Suppressor macrophage treated with lipopolysaccharide for 1 hour (primary cell): ENCODE data around the gene WDR86.

Experiments used
- DNase-seq, 3 donors: peaks; one replicate each; pipeline ENCODE4 v3.0.0-alpha.2; 2020 to 2022

The WDR86 gene

GRCh38 chr7:151345576-151346469 lies 64.0 kb downstream of the WDR86 start:
- peak in 2 of 3 donors; percentile 17 to 72 for DNase-seq

- DNase-seq: no peak
These were observed 66.3 kb downstream of the WDR86 start for GRCh38 chr7:151343516-151343915.

GRCh38 chr7:151342811-151343210 lies 67.0 kb downstream of the WDR86 start:
- DNase-seq: peak in 1 of 3 donors; percentile 18

DNA sequence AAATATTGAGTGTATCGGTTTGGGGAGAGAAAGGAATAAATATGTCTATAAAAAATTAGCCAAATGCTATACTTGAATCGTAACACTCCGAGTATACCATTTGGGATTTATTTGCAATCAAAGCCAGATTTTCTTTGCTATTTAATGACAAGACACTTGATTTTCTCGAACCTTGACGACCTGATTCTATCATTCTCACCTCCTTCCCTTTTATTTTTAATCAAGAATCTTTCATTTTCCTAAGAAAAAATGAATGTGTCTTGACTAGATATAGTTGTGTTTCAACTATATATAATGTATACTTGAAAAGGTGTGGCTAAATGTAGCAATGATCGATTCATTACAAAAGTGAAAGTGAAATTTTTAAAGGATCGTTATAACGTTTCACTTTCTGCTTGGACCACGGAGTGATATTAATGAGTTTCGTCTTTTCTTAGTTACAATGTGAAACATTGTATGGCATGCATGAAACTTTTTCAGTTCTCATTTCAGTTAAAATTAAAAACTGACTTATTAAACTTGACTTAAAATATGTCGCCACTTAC lies 67.7 kb downstream of the WDR86 start:
- DNase-seq: peak; percentile 52 to 86 (median 70)

DNA sequence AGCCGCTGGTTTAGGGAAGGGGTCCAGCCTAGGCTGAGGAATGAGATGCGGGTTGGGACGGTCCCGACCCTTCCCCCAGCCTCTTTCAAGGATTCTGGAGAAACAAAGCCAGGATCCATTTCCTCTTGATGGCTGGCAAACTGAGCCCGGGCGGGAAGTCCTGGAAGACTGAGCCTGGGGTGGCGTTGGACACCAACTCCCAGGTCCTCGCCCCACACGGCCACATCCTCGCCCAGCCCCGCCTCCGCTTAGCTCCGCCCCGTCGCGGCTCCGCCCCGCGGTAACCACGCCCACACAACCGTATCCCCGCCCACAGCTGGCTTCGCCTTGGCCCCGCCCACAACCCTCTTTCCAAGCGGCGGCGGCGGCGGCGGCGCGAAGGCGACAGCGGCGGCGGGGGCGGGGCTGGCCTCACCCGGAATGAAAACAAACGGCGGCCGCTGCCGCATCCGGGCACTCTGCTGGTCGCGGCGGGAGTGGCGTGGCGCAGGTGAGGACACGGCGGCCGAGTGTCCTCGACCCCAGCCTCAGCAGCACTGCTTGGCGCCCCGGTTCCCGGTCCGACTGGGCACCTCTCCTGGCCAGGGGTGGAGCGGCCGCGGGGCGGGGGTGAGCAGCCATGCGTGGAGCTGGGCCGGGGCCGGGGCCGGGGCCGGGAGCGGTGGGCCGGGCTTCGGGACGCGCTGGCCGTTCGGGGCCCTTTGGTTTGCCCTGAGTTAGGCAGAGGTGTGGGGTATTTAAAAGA lies 68.3 kb downstream of the WDR86 start, which contains the start of gene NUB1:
Gene NUB1, plus strand, starts transcription at position 456 of the 745 bp plus-strand sequence. CDS start 3,538 bp downstream, outside the sequence.
- peak; percentile 94 to 99 (median 99) for DNase-seq

- DNase-seq: no peak
These were observed 69.0 kb downstream of the WDR86 start for GRCh38 chr7:151340794-151341356.

DNA sequence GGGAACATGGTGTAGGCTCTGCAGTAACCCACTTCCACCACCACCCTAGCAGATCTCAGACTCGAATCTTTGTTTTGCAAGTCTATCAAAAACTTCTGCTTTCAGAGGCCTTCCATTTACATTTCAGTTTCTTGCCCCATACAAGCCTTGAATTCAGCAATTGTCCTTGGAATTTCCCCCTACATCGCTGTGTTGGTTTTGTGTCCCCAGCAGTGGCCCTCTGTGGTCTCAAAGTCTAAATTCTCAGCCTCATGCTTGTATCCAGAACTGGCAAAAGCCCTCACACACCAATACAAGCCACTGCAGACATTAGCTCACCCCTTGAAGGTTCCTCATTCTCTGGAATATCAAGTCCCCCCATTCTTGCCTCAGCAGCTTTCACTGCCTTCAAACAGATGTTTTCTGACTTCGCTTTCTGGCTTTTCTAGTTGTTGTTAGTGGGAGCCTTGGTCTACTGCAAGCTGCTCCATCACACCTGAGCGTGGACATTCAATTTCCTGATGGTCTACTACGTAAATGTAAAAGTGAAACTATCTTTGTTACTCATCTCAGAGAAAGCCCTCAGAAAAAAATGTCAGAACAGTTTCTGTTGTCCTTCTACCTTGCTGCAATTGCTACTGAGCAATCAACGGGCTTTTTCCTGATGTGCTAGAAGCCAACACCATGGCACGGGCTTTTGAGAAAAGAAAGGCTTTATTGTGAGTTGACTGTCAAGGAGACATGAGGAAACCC lies 70.0 kb downstream of the WDR86 start:
- peak; percentile 82 to 92 (median 86) for DNase-seq

GRCh38 chr7:151338809-151339208 lies 71.0 kb downstream of the WDR86 start:
- DNase-seq: no peak

DNA sequence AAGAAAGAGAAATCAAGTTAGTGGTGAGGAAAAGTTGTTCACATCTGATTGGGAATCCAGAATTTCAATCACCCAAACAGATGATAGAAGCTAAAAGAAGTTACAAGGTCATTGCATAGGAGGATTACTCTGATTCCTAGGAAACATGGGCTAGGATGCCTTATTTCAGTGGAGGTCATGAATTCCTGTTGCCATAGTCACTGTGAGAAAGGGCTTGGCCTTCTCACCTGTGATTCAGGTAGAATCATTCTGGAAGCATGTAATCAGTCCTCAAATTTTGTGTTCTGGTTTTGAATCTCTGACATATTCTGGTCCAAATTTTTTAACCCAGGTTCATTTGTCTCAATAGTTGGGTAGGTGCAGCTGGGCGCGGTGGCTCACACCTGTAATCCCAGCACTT lies 72.5 kb downstream of the WDR86 start:
- no peak for DNase-seq

- DNase-seq: peak; percentile 82 to 91 (median 84)
These were observed 73.7 kb downstream of the WDR86 start for GRCh38 chr7:151336027-151336708.

GRCh38 chr7:151334628-151335027 lies 75.2 kb downstream of the WDR86 start:
- peak in 1 of 3 donors; percentile 22 for DNase-seq
